Hepatocyte (in vitro differentiated cells): ENCODE measurements around the gene DNM3. TPM values are rescaled to one million over a fixed set of nuclear protein-coding genes. Genes with fewer than 3 reads are reported as not detected.

Experiments
- DNase-seq: peaks from one replicate; pipeline ENCODE4 v3.0.0-alpha.2; 2016; ENCODE audit warnings: low spot score
- H2AFZ ChIP-seq: fragments of 200-600 bp; sonication (generic); 2 replicates; pipeline ENCODE4 v1.6.0; 2016; ENCODE audit warnings: antibody characterized with exemption, mild to moderate bottlenecking
- H3K27ac ChIP-seq: fragments of 200-600 bp; sonication (generic); 2 replicates; pipeline ENCODE4 v1.5.1; 2016; ENCODE audit warnings: mild to moderate bottlenecking
- H3K27me3 ChIP-seq: fragments of 200-600 bp; sonication (generic); 2 replicates; pipeline ENCODE4 v1.6.1; 2016
- H3K36me3 ChIP-seq: fragments of 200-600 bp; sonication (generic); replicated peaks from 2 replicates; pipeline ENCODE4 v1.5.1; 2016; ENCODE audit warnings: low read depth; ENCODE audit not compliant: insufficient read depth
- H3K4me1 ChIP-seq: fragments of 200-600 bp; sonication (generic); 2 replicates; pipeline ENCODE4 v1.5.1; 2016; ENCODE audit warnings: mild to moderate bottlenecking, moderate library complexity; ENCODE audit not compliant: insufficient read depth
- H3K4me2 ChIP-seq: fragments of 200-600 bp; sonication (generic); 2 replicates; pipeline ENCODE4 v1.6.0; 2016
- H3K4me3 ChIP-seq: fragments of 200-600 bp; sonication (generic); 2 replicates; pipeline ENCODE4 v1.5.1; 2016; ENCODE audit warnings: mild to moderate bottlenecking
- H3K79me2 ChIP-seq: fragments of 200-600 bp; sonication (generic); 2 replicates; pipeline ENCODE4 v1.6.0; 2017; ENCODE audit warnings: mild to moderate bottlenecking
- H3K9me2 ChIP-seq: fragments of 200-600 bp; sonication (generic); replicated peaks from 2 replicates; pipeline ENCODE4 v1.6.0; 2017; ENCODE audit warnings: mild to moderate bottlenecking; ENCODE audit not compliant: insufficient read depth
- H3K9me3 ChIP-seq: fragments of 200-600 bp; sonication (generic); 2 replicates; pipeline ENCODE4 v1.5.1; 2016; ENCODE audit warnings: low read depth, mild to moderate bottlenecking
- H4K20me1 ChIP-seq: fragments of 200-600 bp; sonication (generic); 2 replicates; pipeline ENCODE4 v1.6.0; 2016; ENCODE audit warnings: mild to moderate bottlenecking; ENCODE audit not compliant: insufficient read depth, poor library complexity, severe bottlenecking
- CTCF ChIP-seq: fragments of 200-600 bp; sonication (generic); IDR thresholded peaks from 2 replicates; pipeline ENCODE4 v1.5.1; 2016; ENCODE audit warnings: antibody characterized with exemption, mild to moderate bottlenecking; ENCODE audit not compliant: poor library complexity
- EZH2 ChIP-seq: fragments of 200-600 bp; sonication (generic); IDR thresholded peaks from 2 replicates; pipeline ENCODE4 v1.6.1; 2016; ENCODE audit warnings: antibody characterized with exemption, mild to moderate bottlenecking, borderline replicate concordance
- EZH2phosphoT487 ChIP-seq: fragments of 200-600 bp; sonication (generic); IDR thresholded peaks from one replicate; pipeline ENCODE4 v1.6.1; 2018; ENCODE audit warnings: antibody characterized with exemption, mild to moderate bottlenecking, low read depth, moderate library complexity; ENCODE audit not compliant: unreplicated experiment, severe bottlenecking
- WGBS: methylation state at CpG from one replicate; pipeline ENCODE4 v1.1.6; 2016; ENCODE audit warnings: low lambda C conversion rate; ENCODE audit errors: missing lambda C conversion rate; 5-methylcytosine and 5-hydroxymethylcytosine counted together
- polyA plus RNA-seq: library from polyadenylated mRNA; unstranded; fragments of >200 nt; fragmentation: Nextera tagmentation; extraction: Ambion mirVana; gene quantifications from 2 replicates; pipeline ENCODE4 v1.2.1, GENCODE V29; 2016
- total RNA-seq: library from RNA; depleted of rRNA; stranded (reverse); fragments of >200 nt; gene quantifications from 2 replicates; pipeline ENCODE4 v1.2.3, GENCODE V29; 2014

Gene DNM3
- total and polyA plus RNA-seq, 2 experiments from 2014 or later: 1.5 TPM; not detected in 1

GRCh38 chr1:172119184-172119583 is 277.9 kb downstream of the DNM3 start:
- no peak overlapping the region for H2AFZ ChIP-seq
- H3K4me1 ChIP-seq: no peaks in the 10 kb centered on the region
- WGBS: 96% methylated on average over 10 of the region's 10 CpGs
- H3K9me3 ChIP-seq: no peaks in the 10 kb centered on the region
- H3K27me3 ChIP-seq: no peaks in the 10 kb centered on the region
- no peak overlapping the region for H3K4me3 ChIP-seq
- DNase-seq: no peak
- H3K9me2 ChIP-seq: no peaks in the 10 kb centered on the region
- H3K36me3 ChIP-seq: no peaks in the 10 kb centered on the region
- TF ChIP-seq CTCF (no peak), EZH2 (no peak), EZH2phosphoT487 (no peak)
- H3K4me2 ChIP-seq: no peak overlapping the region
- H4K20me1 ChIP-seq: no peaks in the 10 kb centered on the region
- H3K27ac ChIP-seq: no peak overlapping the region
- no peaks in the 10 kb centered on the region for H3K79me2 ChIP-seq

GRCh38 chr1:172120381-172120780 is 279.1 kb downstream of the DNM3 start:
- DNase-seq: no peak
- WGBS: 79% methylated on average over 2 of the region's 2 CpGs
- no peaks in the 10 kb centered on the region for H3K4me1 ChIP-seq
- no peaks in the 10 kb centered on the region for H3K9me3 ChIP-seq
- no peak overlapping the region for H3K4me2 ChIP-seq
- H3K27me3 ChIP-seq: no peaks in the 10 kb centered on the region
- TF ChIP-seq EZH2phosphoT487: no peak
- TF ChIP-seq CTCF: no peak
- TF ChIP-seq EZH2: no peak
- no peaks in the 10 kb centered on the region for H3K79me2 ChIP-seq
- no peaks in the 10 kb centered on the region for H3K9me2 ChIP-seq
- no peak overlapping the region for H2AFZ ChIP-seq
- no peaks in the 10 kb centered on the region for H4K20me1 ChIP-seq
- no peak overlapping the region for H3K4me3 ChIP-seq
- H3K27ac ChIP-seq: no peak overlapping the region
- no peaks in the 10 kb centered on the region for H3K36me3 ChIP-seq

GRCh38 chr1:172121081-172121717 is 279.9 kb downstream of the DNM3 start:
- Histone ChIP-seq H3K36me3 (no peaks in the 10 kb centered on the region), H2AFZ (no peak overlapping the region), H3K27me3 (no peaks in the 10 kb centered on the region), H3K27ac (peak overlapping the region; percentile 20), H3K79me2 (no peaks in the 10 kb centered on the region), H3K4me3 (no peak overlapping the region), H3K4me2 (peak overlapping the region; percentile 3), H3K4me1 (no peaks in the 10 kb centered on the region), H4K20me1 (no peaks in the 10 kb centered on the region), H3K9me2 (no peaks in the 10 kb centered on the region), H3K9me3 (no peaks in the 10 kb centered on the region)
- no peak for DNase-seq
- TF ChIP-seq CTCF: no peak
- TF ChIP-seq EZH2: no peak
- TF ChIP-seq EZH2phosphoT487: no peak
- 70% methylated on average over 4 of the region's 4 CpGs for WGBS

- H3K9me2 ChIP-seq: no peaks in the 10 kb centered on the region
- no peak overlapping the region for H3K4me2 ChIP-seq
- H3K9me3 ChIP-seq: no peaks in the 10 kb centered on the region
- no peaks in the 10 kb centered on the region for H3K36me3 ChIP-seq
- WGBS: 85% methylated on average over 3 of the region's 3 CpGs
- H3K27ac ChIP-seq: no peak overlapping the region
- no peak overlapping the region for H3K4me3 ChIP-seq
- H4K20me1 ChIP-seq: no peaks in the 10 kb centered on the region
- no peaks in the 10 kb centered on the region for H3K4me1 ChIP-seq
- no peak for DNase-seq
- no peaks in the 10 kb centered on the region for H3K27me3 ChIP-seq
- no peak for TF ChIP-seq CTCF
- no peak for TF ChIP-seq EZH2
- TF ChIP-seq EZH2phosphoT487: no peak
- no peak overlapping the region for H2AFZ ChIP-seq
- H3K79me2 ChIP-seq: no peaks in the 10 kb centered on the region
Observed at GRCh38 chr1:172122381-172122780, 281.1 kb downstream of the DNM3 start.
